Karpas-422 (cell line): ENCODE measurements around the gene LPCAT3. TPM values are rescaled to one million over a fixed set of nuclear protein-coding genes. Genes with fewer than 3 reads are reported as not detected.
"Not testable (repeated sequence)": the region's sequence is repeated elsewhere in the genome, so short reads cannot be mapped to it uniquely, and the experiment has no call there.

Experiments used
- DNase-seq: peaks from one replicate; pipeline ENCODE4 v3.0.0-alpha.2; 2015
- H2AFZ ChIP-seq: fragments of 200-600 bp; sonication (generic); 2 replicates; pipeline ENCODE4 v1.6.1; 2014; ENCODE audit warnings: antibody characterized with exemption, low read length, mixed read lengths
- H3K27ac ChIP-seq: fragments of 200-600 bp; sonication (generic); 2 replicates; pipeline ENCODE4 v1.5.1; 2014; ENCODE audit warnings: mild to moderate bottlenecking, low read length, moderate library complexity
- H3K27me3 ChIP-seq: fragments of 200-600 bp; sonication (generic); 2 replicates; pipeline ENCODE4 v1.6.1; 2014; ENCODE audit warnings: low read length, mixed read lengths
- H3K36me3 ChIP-seq: fragments of 200-600 bp; sonication (generic); 2 replicates; pipeline ENCODE4 v1.6.1; 2014; ENCODE audit warnings: low read length, mixed read lengths; ENCODE audit not compliant: insufficient read depth
- H3K4me1 ChIP-seq: fragments of 200-600 bp; sonication (generic); 2 replicates; pipeline ENCODE4 v1.6.1; 2014; ENCODE audit warnings: mild to moderate bottlenecking, low read length, mixed read lengths
- H3K4me2 ChIP-seq: fragments of 200-600 bp; sonication (generic); 2 replicates; pipeline ENCODE4 v1.6.1; 2014; ENCODE audit warnings: low read length, low read depth, mild to moderate bottlenecking; ENCODE audit not compliant: poor library complexity, severe bottlenecking
- H3K4me3 ChIP-seq: fragments of 200-600 bp; sonication (generic); 2 replicates; pipeline ENCODE4 v1.5.1; 2014; ENCODE audit warnings: mild to moderate bottlenecking, antibody characterized with exemption, low read length, mixed read lengths
- H3K79me2 ChIP-seq: fragments of 200-600 bp; sonication (generic); 2 replicates; pipeline ENCODE4 v1.6.1; 2014; ENCODE audit warnings: mild to moderate bottlenecking, low read length, mixed read lengths
- H3K9ac ChIP-seq: fragments of 200-600 bp; sonication (generic); 2 replicates; pipeline ENCODE4 v1.6.0; 2014; ENCODE audit warnings: low read length
- H3K9me2 ChIP-seq: fragments of 200-600 bp; sonication (generic), shearing (Covaris generic); replicated peaks from 2 replicates; pipeline ENCODE4 v1.6.0; 2014; ENCODE audit warnings: mild to moderate bottlenecking, low read length, moderate library complexity; ENCODE audit not compliant: insufficient read depth
- H3K9me3 ChIP-seq: fragments of 300-700, 200-600 bp; sonication (generic); 2 replicates; pipeline ENCODE4 v1.6.1; 2014; ENCODE audit warnings: low read length, mixed read lengths
- H4K20me1 ChIP-seq: fragments of 200-600 bp; sonication (generic); 2 replicates; pipeline ENCODE4 v1.6.1; 2014; ENCODE audit warnings: mild to moderate bottlenecking, antibody characterized with exemption, low read length, low read depth; ENCODE audit not compliant: insufficient read depth
- total RNA-seq: library from RNA; depleted of rRNA; stranded (reverse); fragments of >200 nt; shearing (Covaris generic); gene quantifications from 2 replicates; pipeline ENCODE4 v1.2.3, GENCODE V29; 2014; ENCODE audit warnings: low replicate concordance

Gene LPCAT3
- total RNA-seq, 1 experiment from 2014 or later, result 42.7 TPM

GRCh38 chr12:7046383-7047105, 28.3 kb upstream of the LPCAT3 start:
- no peaks in the 10 kb centered on the region for H3K27me3 ChIP-seq
- H3K36me3 ChIP-seq, result no peaks in the 10 kb centered on the region
- H3K79me2 ChIP-seq, result no peaks in the 10 kb centered on the region
- no peaks in the 10 kb centered on the region for H3K9me2 ChIP-seq
- H3K4me3 ChIP-seq, result no peak overlapping the region
- H3K4me1 ChIP-seq, result peaks cover 18% of the 10 kb centered on the region
- no peak overlapping the region for H3K9ac ChIP-seq
- no peak for DNase-seq
- no peak overlapping the region for H3K27ac ChIP-seq
- peak overlapping the region; percentile 13 for H3K4me2 ChIP-seq
- H2AFZ ChIP-seq, result no peak overlapping the region
- no peaks in the 10 kb centered on the region for H3K9me3 ChIP-seq
- no peaks in the 10 kb centered on the region for H4K20me1 ChIP-seq

- no peaks in the 10 kb centered on the region for H3K79me2 ChIP-seq
- H3K4me1 ChIP-seq, result peaks cover 18% of the 10 kb centered on the region
- no peaks in the 10 kb centered on the region for H3K9me2 ChIP-seq
- H4K20me1 ChIP-seq, result no peaks in the 10 kb centered on the region
- no peak overlapping the region for H3K4me3 ChIP-seq
- H3K27ac ChIP-seq, result no peak overlapping the region
- H3K9me3 ChIP-seq, result no peaks in the 10 kb centered on the region
- peak; percentile 59 for DNase-seq
- no peaks in the 10 kb centered on the region for H3K27me3 ChIP-seq
- H3K9ac ChIP-seq, result no peak overlapping the region
- no peaks in the 10 kb centered on the region for H3K36me3 ChIP-seq
- peak overlapping the region; percentile 13 for H3K4me2 ChIP-seq
- H2AFZ ChIP-seq, result peak overlapping the region; percentile 78; the same call in 1 of the 2 replicates
These were observed 27.6 kb upstream of the LPCAT3 start for GRCh38 chr12:7045913-7046312.

GRCh38 chr12:7042842-7043241, 24.6 kb upstream of the LPCAT3 start:
- peaks cover 18% of the 10 kb centered on the region for H3K4me1 ChIP-seq
- no peaks in the 10 kb centered on the region for H3K9me2 ChIP-seq
- no peak overlapping the region for H3K27ac ChIP-seq
- peak; percentile 61 for DNase-seq
- H3K27me3 ChIP-seq, result no peaks in the 10 kb centered on the region
- H3K4me3 ChIP-seq, result no peak overlapping the region
- H4K20me1 ChIP-seq, result no peaks in the 10 kb centered on the region
- no peaks in the 10 kb centered on the region for H3K9me3 ChIP-seq
- H3K9ac ChIP-seq, result no peak overlapping the region
- no peak overlapping the region for H3K4me2 ChIP-seq
- no peak overlapping the region for H2AFZ ChIP-seq
- no peaks in the 10 kb centered on the region for H3K79me2 ChIP-seq
- no peaks in the 10 kb centered on the region for H3K36me3 ChIP-seq

- H2AFZ ChIP-seq, result no peak overlapping the region
- no peaks in the 10 kb centered on the region; the same call in 1 of the 2 replicates for H3K9me2 ChIP-seq
- H3K4me2 ChIP-seq, result no peak overlapping the region
- H3K4me3 ChIP-seq, result no peak overlapping the region
- H3K9me3 ChIP-seq, result no peaks in the 10 kb centered on the region
- no peaks in the 10 kb centered on the region for H4K20me1 ChIP-seq
- DNase-seq, result no peak
- no peak overlapping the region for H3K9ac ChIP-seq
- peaks cover 20% of the 10 kb centered on the region for H3K4me1 ChIP-seq
- H3K27me3 ChIP-seq, result no peaks in the 10 kb centered on the region
- no peaks in the 10 kb centered on the region for H3K79me2 ChIP-seq
- H3K36me3 ChIP-seq, result no peaks in the 10 kb centered on the region
- no peak overlapping the region for H3K27ac ChIP-seq
These were observed 21.1 kb upstream of the LPCAT3 start for GRCh38 chr12:7039403-7039802.

- Histone ChIP-seq H3K9ac (no peak overlapping the region), H3K36me3 (no peaks in the 10 kb centered on the region), H3K9me2 (no peaks in the 10 kb centered on the region; the same call in 1 of the 2 replicates), H4K20me1 (no peaks in the 10 kb centered on the region), H3K4me2 (no peak overlapping the region), H3K9me3 (no peaks in the 10 kb centered on the region), H3K27me3 (no peaks in the 10 kb centered on the region), H3K79me2 (no peaks in the 10 kb centered on the region), H3K4me3 (no peak overlapping the region), H3K4me1 (peaks cover 20% of the 10 kb centered on the region), H2AFZ (no peak overlapping the region), H3K27ac (no peak overlapping the region)
- DNase-seq, result no peak
These were observed 20.3 kb upstream of the LPCAT3 start for GRCh38 chr12:7038591-7038990.

- H3K4me2 ChIP-seq, H3K36me3 ChIP-seq, H2AFZ ChIP-seq, DNase-seq, H3K9me2 ChIP-seq, H3K27me3 ChIP-seq, H3K4me3 ChIP-seq, H3K9ac ChIP-seq, H3K79me2 ChIP-seq, H3K9me3 ChIP-seq, H4K20me1 ChIP-seq, H3K27ac ChIP-seq: not testable (repeated sequence)
- peaks cover 20% of the 10 kb centered on the region for H3K4me1 ChIP-seq
These were observed 19.1 kb upstream of the LPCAT3 start for GRCh38 chr12:7037411-7037810.

GRCh38 chr12:7035463-7035862, 17.2 kb upstream of the LPCAT3 start:
- DNase-seq, result peak; percentile 62
- Histone ChIP-seq H4K20me1 (no peaks in the 10 kb centered on the region), H3K4me2 (peak overlapping the region; percentile 46), H3K27ac (no peak overlapping the region), H3K9me3 (no peaks in the 10 kb centered on the region), H3K36me3 (no peaks in the 10 kb centered on the region), H2AFZ (no peak overlapping the region), H3K9me2 (no peaks in the 10 kb centered on the region; the same call in 1 of the 2 replicates), H3K9ac (no peak overlapping the region), H3K4me1 (peaks cover 20% of the 10 kb centered on the region), H3K4me3 (no peak overlapping the region), H3K27me3 (no peaks in the 10 kb centered on the region), H3K79me2 (no peaks in the 10 kb centered on the region)

GRCh38 chr12:7034464-7034863, 16.2 kb upstream of the LPCAT3 start:
- Histone ChIP-seq H3K36me3 (no peaks in the 10 kb centered on the region), H3K27me3 (no peaks in the 10 kb centered on the region), H2AFZ (no peak overlapping the region), H4K20me1 (no peaks in the 10 kb centered on the region), H3K9ac (no peak overlapping the region), H3K9me2 (no peaks in the 10 kb centered on the region; the same call in 1 of the 2 replicates), H3K9me3 (no peaks in the 10 kb centered on the region), H3K4me1 (peaks cover 20% of the 10 kb centered on the region), H3K4me2 (no peak overlapping the region), H3K4me3 (no peak overlapping the region), H3K79me2 (no peaks in the 10 kb centered on the region), H3K27ac (no peak overlapping the region)
- DNase-seq, result no peak
